NCI-H1417 (cell line): Measurements from ENCODE around the gene SAP30BP.
"Not testable (repeated sequence)": the region's sequence is repeated elsewhere in the genome, so short reads cannot be mapped to it uniquely, and the experiment has no call there.

Experiments
- DNase-seq, 3 experiments: peaks; one replicate each; lab custom pipeline; 2025; lab: John Stamatoyannopoulos, UW

The SAP30BP gene

GRCh38 chr17:75633486-75634375 lies 33.4 kb upstream of the SAP30BP start:
- DNase-seq, result peak; percentile 77 to 94 (median 90)

GRCh38 chr17:75634376-75634740 lies 32.8 kb upstream of the SAP30BP start:
- DNase-seq, result no peak

- no peak for DNase-seq
Observed at GRCh38 chr17:75634754-75635609, 32.2 kb upstream of the SAP30BP start.

GRCh38 chr17:75635610-75636202 lies 31.4 kb upstream of the SAP30BP start:
- DNase-seq, result no peak

- no peak for DNase-seq
Observed at GRCh38 chr17:75636381-75637142, 30.6 kb upstream of the SAP30BP start.

- no peak for DNase-seq
Observed at GRCh38 chr17:75637143-75637538, 30.0 kb upstream of the SAP30BP start.

- no peak for DNase-seq
Observed at GRCh38 chr17:75637551-75637950, 29.6 kb upstream of the SAP30BP start.

GRCh38 chr17:75638039-75638438 lies 29.1 kb upstream of the SAP30BP start:
- not testable (repeated sequence) for DNase-seq

- DNase-seq, result no peak
Observed at GRCh38 chr17:75638893-75639292, 28.2 kb upstream of the SAP30BP start.

- no peak for DNase-seq
Observed at GRCh38 chr17:75639327-75639726, 27.8 kb upstream of the SAP30BP start.

- DNase-seq, result peak in 2 of 3 experiments; percentile 5 to 27
Observed at GRCh38 chr17:75639771-75640555, 27.2 kb upstream of the SAP30BP start.

GRCh38 chr17:75640556-75641119 lies 26.5 kb upstream of the SAP30BP start:
- DNase-seq, result no peak

- DNase-seq, result no peak
Observed at GRCh38 chr17:75641343-75641742, 25.8 kb upstream of the SAP30BP start.

GRCh38 chr17:75642182-75642783 lies 24.9 kb upstream of the SAP30BP start:
- DNase-seq, result no peak

- no peak for DNase-seq
Observed at GRCh38 chr17:75642784-75643642, 24.1 kb upstream of the SAP30BP start.

GRCh38 chr17:75643643-75644017 lies 23.5 kb upstream of the SAP30BP start:
- DNase-seq, result no peak

- peak; percentile 59 to 81 (median 68) for DNase-seq
Observed at GRCh38 chr17:75645501-75645888, 21.6 kb upstream of the SAP30BP start.

- DNase-seq, result peak in 1 of 3 experiments; percentile 34
Observed at GRCh38 chr17:75645889-75646637, 21.1 kb upstream of the SAP30BP start.

- DNase-seq, result no peak
Observed at GRCh38 chr17:75646638-75646992, 20.5 kb upstream of the SAP30BP start.
